Esophagus muscularis mucosa (tissue), 3 donors: ENCODE measurements around the gene KIF26B.

Source experiments
- CTCF ChIP-seq, 3 experiments: fragments of 200-600 bp in 2 of 3; fragments of 450-650 bp in 1 of 3; sonication (generic) in 2 of 3; IDR thresholded peaks; one replicate each; pipeline ENCODE4 v1.5.1; 2017 to 2019; ENCODE audit warnings: antibody characterized with exemption in 3 of 3, mild to moderate bottlenecking in 2 of 3, moderate library complexity in 1 of 3
- EP300 ChIP-seq: sonication (generic); formaldehyde crosslinking; IDR thresholded peaks from one replicate; pipeline ENCODE4 v1.6.1; 2017; ENCODE audit warnings: antibody characterized with exemption

- no peak for TF ChIP-seq CTCF (IDR thresholded peaks at IDR 0.05)
- no peak for TF ChIP-seq EP300
These were observed 40.6 kb downstream of the KIF26B start for GRCh38 chr1:245195398-245195797.
